Measurements from ENCODE around the gene SMIM1. TPM values are rescaled to one million over a fixed set of nuclear protein-coding genes. Genes with fewer than 3 reads are reported as not detected.

The SMIM1 gene
- total and polyA plus RNA-seq, 7 donors, result 0.57 to 2.1 (median 1.3) TPM

- 94 to 97% (median 95%) methylated on average over 17 of the region's 17 CpGs for WGBS, 3 donors
- intact Hi-C loops (cut with DNase I), result no loop called here
- Histone ChIP-seq H3K4me3 (no peak overlapping the region), H3K36me3 (ENCODE audit: insufficient read depth in 1 of 2, low read depth in 1 of 2) (peaks cover 2 to 73% of the 10 kb centered on the region in 2 donors), H3K27me3 (ENCODE audit: insufficient read depth in 3 of 3, low read length in 2 of 3) (no peaks in the 10 kb centered on the region), H3K27ac (no peak overlapping the region), H3K9me3 (no peaks in the 10 kb centered on the region), H3K4me1 (no peaks in the 10 kb centered on the region)
- DNase-seq (no peak), ATAC-seq (no peak)
- TF ChIP-seq CTCF (IDR thresholded peaks at IDR 0.05), result no peak
These were observed 44.7 kb downstream of the SMIM1 start for GRCh38 chr1:3817138-3817740.

- Histone ChIP-seq H3K4me1 (no peaks in the 10 kb centered on the region), H3K9me3 (no peaks in the 10 kb centered on the region), H3K4me3 (no peak overlapping the region), H3K27me3 (ENCODE audit: insufficient read depth in 3 of 3, low read length in 2 of 3) (no peaks in the 10 kb centered on the region), H3K36me3 (ENCODE audit: insufficient read depth in 1 of 2, low read depth in 1 of 2) (peaks cover 4 to 80% of the 10 kb centered on the region in 2 donors), H3K27ac (no peak overlapping the region)
- 89 to 92% (median 91%) methylated on average over 28 of the region's 28 CpGs for WGBS, 3 donors
- ATAC-seq (no peak), DNase-seq (no peak)
- intact Hi-C loops (cut with DNase I), result no loop called here
- TF ChIP-seq CTCF (IDR thresholded peaks at IDR 0.05), result no peak
These were observed 45.5 kb downstream of the SMIM1 start for GRCh38 chr1:3817821-3818597.

GRCh38 chr1:3819771-3820200, 47.2 kb downstream of the SMIM1 start:
- Histone ChIP-seq H3K27ac (no peak overlapping the region), H3K36me3 (ENCODE audit: insufficient read depth in 1 of 2, low read depth in 1 of 2) (peaks cover 4 to 85% of the 10 kb centered on the region in 2 donors), H3K4me3 (no peak overlapping the region), H3K27me3 (ENCODE audit: insufficient read depth in 3 of 3, low read length in 2 of 3) (no peaks in the 10 kb centered on the region), H3K9me3 (no peaks in the 10 kb centered on the region), H3K4me1 (no peaks in the 10 kb centered on the region)
- 69 to 75% (median 71%) methylated on average over 10 of the region's 10 CpGs for WGBS, 3 donors
- DNase-seq (no peak), ATAC-seq (no peak)
- intact Hi-C loops (cut with DNase I), result no loop called here
- no peak for TF ChIP-seq CTCF (IDR thresholded peaks at IDR 0.05)

GRCh38 chr1:3820316-3820715, 47.8 kb downstream of the SMIM1 start:
- ATAC-seq, result no peak
- intact Hi-C loops (cut with DNase I), result no loop called here
- H3K27ac ChIP-seq, result no peak overlapping the region
- H3K27me3 ChIP-seq (ENCODE audit: insufficient read depth in 3 of 3, low read length in 2 of 3), result no peaks in the 10 kb centered on the region
- no peak for TF ChIP-seq CTCF (IDR thresholded peaks at IDR 0.05)
- no peaks in the 10 kb centered on the region for H3K9me3 ChIP-seq
- H3K4me3 ChIP-seq, result no peak overlapping the region
- peaks cover 4 to 83% of the 10 kb centered on the region in 2 donors for H3K36me3 ChIP-seq (ENCODE audit: insufficient read depth in 1 of 2, low read depth in 1 of 2)
- DNase-seq, result no peak
- 88 to 93% (median 88%) methylated on average over 8 of the region's 8 CpGs for WGBS, 3 donors
- H3K4me1 ChIP-seq, result no peaks in the 10 kb centered on the region
